PC-3 (cell line): ENCODE results near the gene SAMD13. TPM values are rescaled to one million over a fixed set of nuclear protein-coding genes. Genes with fewer than 3 reads are reported as not detected.

ENCODE experiments used
- ATAC-seq: fragments of 200-7000 bp; cut with Tn5 transposase; 2 replicates; pipeline ENCODE4 v1.9.1; 2020; ENCODE audit warnings: mild to moderate bottlenecking, moderate library complexity
- BruUV-seq: library from RNA; stranded (reverse); fragments of 400-500 nt; replicated peaks from 2 replicates; lab custom pipeline; 2021; lab: Mats Ljungman, UMichigan
- CTCF ChIA-PET: fragments of 300-600 bp; sonication (Branson Sonifier 250); formaldehyde crosslinking; loops from one replicate; lab custom pipeline; 2022; ENCODE audit warnings: antibody characterized with exemption; lab: Charles Lee
- POLR2A ChIA-PET: fragments of 300-600 bp; sonication (Branson Sonifier 250); formaldehyde crosslinking; loops from one replicate; lab custom pipeline; 2022; ENCODE audit warnings: antibody characterized with exemption; ENCODE audit not compliant: unreplicated experiment; lab: Charles Lee
- DNase-seq: peaks from one replicate; pipeline ENCODE4 v3.0.0-alpha.2; 2015
- H2AFZ ChIP-seq: fragments of 300-600 bp; sonication (generic); 2 replicates; pipeline ENCODE4 v1.6.0; 2016; ENCODE audit warnings: antibody characterized with exemption, low read length
- H3F3A ChIP-seq: fragments of 300-600 bp; sonication (generic); one replicate; pipeline ENCODE4 v1.6.0; 2017; ENCODE audit warnings: antibody characterized with exemption, low read length, control low read depth, mild to moderate bottlenecking; ENCODE audit not compliant: unreplicated experiment
- H3K27ac ChIP-seq: fragments of 300-600 bp; sonication (generic); 2 replicates; pipeline ENCODE4 v1.5.1; 2016; ENCODE audit warnings: mild to moderate bottlenecking, low read length
- H3K27me3 ChIP-seq: fragments of 300-600 bp; sonication (generic); 2 replicates; pipeline ENCODE4 v1.6.1; 2016; ENCODE audit warnings: low read length, mixed read lengths
- H3K36me3 ChIP-seq: fragments of 300-600 bp; sonication (generic); 2 replicates; pipeline ENCODE4 v1.6.1; 2016; ENCODE audit warnings: low read depth, mixed run types, low read length, mixed read lengths
- H3K4me1 ChIP-seq: fragments of 300-600 bp; sonication (generic); 2 replicates; pipeline ENCODE4 v1.5.1; 2016; ENCODE audit warnings: low read length; ENCODE audit not compliant: insufficient read depth
- H3K4me2 ChIP-seq: fragments of 300-600 bp; sonication (generic); 2 replicates; pipeline ENCODE4 v1.6.0; 2016; ENCODE audit warnings: low read length
- H3K4me3 ChIP-seq: fragments of 300-600 bp; sonication (generic); 2 replicates; pipeline ENCODE4 v1.5.1; 2016; ENCODE audit warnings: mild to moderate bottlenecking, low read length, mixed read lengths
- H3K79me2 ChIP-seq: fragments of 300-600 bp; sonication (generic); 2 replicates; pipeline ENCODE4 v1.6.1; 2017; ENCODE audit warnings: low read length, mixed read lengths
- H3K9ac ChIP-seq: fragments of 300-600 bp; sonication (generic); 2 replicates; pipeline ENCODE4 v1.6.0; 2016; ENCODE audit warnings: mild to moderate bottlenecking, low read length
- H3K9me2 ChIP-seq: fragments of 300-600 bp; sonication (generic); replicated peaks from 2 replicates; pipeline ENCODE4 v1.6.1; 2016; ENCODE audit warnings: mixed run types, low read length, mixed read lengths
- H3K9me3 ChIP-seq: fragments of 300-600 bp; sonication (generic); 2 replicates; pipeline ENCODE4 v1.6.1; 2016; ENCODE audit warnings: low read length, mixed read lengths
- H4K20me1 ChIP-seq: fragments of 300-600 bp; sonication (generic); 2 replicates; pipeline ENCODE4 v1.6.1; 2016; ENCODE audit warnings: low read length, mixed read lengths
- CTCF ChIP-seq: fragments of 300-600 bp; sonication (generic); conservative IDR thresholded peaks from 2 replicates; pipeline ENCODE4 v1.5.1; 2017; ENCODE audit warnings: antibody characterized with exemption, low read depth, mild to moderate bottlenecking, low read length
- EZH2 ChIP-seq: fragments of 300-600 bp; sonication (generic); IDR thresholded peaks from one replicate; pipeline ENCODE4 v1.6.1; 2017; ENCODE audit warnings: antibody characterized with exemption, mild to moderate bottlenecking, low read length; ENCODE audit not compliant: unreplicated experiment
- EZH2phosphoT487 ChIP-seq: fragments of 300-600 bp; sonication (generic); IDR thresholded peaks from 2 replicates; pipeline ENCODE4 v1.6.1; 2018; ENCODE audit warnings: mild to moderate bottlenecking, antibody characterized with exemption, low read length, borderline replicate concordance
- intact Hi-C: fragments of 100-400 bp; cut with micrococcal nuclease; formaldehyde crosslinking; loops from 2 replicates; pipeline ENCODE4 v1.9.0; 2023
- total RNA-seq: library from RNA; depleted of rRNA; stranded (reverse); fragments of >200 nt; gene quantifications from 2 replicates; pipeline ENCODE4 v1.2.3, GENCODE V29; 2014

SAMD13 gene
- total RNA-seq, 1 experiment from 2014 or later = 1.1 TPM

- intact Hi-C loops = no loop called here
Measured at GRCh38 chr1:84370266-84370665, 68.8 kb downstream of the SAMD13 start.

GRCh38 chr1:84370831-84371394 lies 69.4 kb downstream of the SAMD13 start:
- H3K9me2 ChIP-seq = no peaks in the 10 kb centered on the region
- H3K36me3 ChIP-seq = no peaks in the 10 kb centered on the region
- no peak overlapping the region for H3K4me3 ChIP-seq
- POLR2A ChIA-PET = interaction anchor here (0.6 kb wide), 1 partner anchor 224 kb away, joined by 3 read pairs; no protein-coding TSS in a partner anchor
- intact Hi-C loops = no loop called here
- H3K9me3 ChIP-seq = no peaks in the 10 kb centered on the region
- ATAC-seq (peak; percentile 48; the same call in 1 of the 2 replicates), DNase-seq (peak; percentile 41)
- H3K9ac ChIP-seq = no peak overlapping the region
- no peaks in the 10 kb centered on the region for H4K20me1 ChIP-seq
- H3K27me3 ChIP-seq = no peaks in the 10 kb centered on the region
- H2AFZ ChIP-seq = no peak overlapping the region
- H3K4me2 ChIP-seq = no peak overlapping the region
- no TSS peak for BruUV-seq
- CTCF ChIA-PET = interaction anchor here (0.7 kb wide), 1 partner anchor 99 kb away, joined by 3 read pairs; no protein-coding TSS in a partner anchor
- TF ChIP-seq CTCF = no peak
- TF ChIP-seq EZH2phosphoT487 = no peak
- no peak for TF ChIP-seq EZH2
- H3K4me1 ChIP-seq = peaks cover 9% of the 10 kb centered on the region
- no peak overlapping the region for H3K27ac ChIP-seq
- H3F3A ChIP-seq = no peaks in the 10 kb centered on the region
- H3K79me2 ChIP-seq = no peaks in the 10 kb centered on the region

More at GRCh38 chr1:84370266-84370665, 68.8 kb downstream of the SAMD13 start:
- Histone ChIP-seq H3K4me2 (no peak overlapping the region), H3K4me3 (no peak overlapping the region), H3K27ac (no peak overlapping the region), H3F3A (no peaks in the 10 kb centered on the region), H3K79me2 (no peaks in the 10 kb centered on the region), H2AFZ (no peak overlapping the region), H3K9me3 (no peaks in the 10 kb centered on the region), H4K20me1 (no peaks in the 10 kb centered on the region), H3K36me3 (no peaks in the 10 kb centered on the region), H3K27me3 (no peaks in the 10 kb centered on the region), H3K9me2 (no peaks in the 10 kb centered on the region), H3K9ac (no peak overlapping the region), H3K4me1 (peaks cover 13% of the 10 kb centered on the region)
- no peak for DNase-seq
- ATAC-seq = no peak
- BruUV-seq = no TSS peak
- ChIA-PET CTCF (interaction anchor here (0.7 kb wide), 1 partner anchor 99 kb away, joined by 3 read pairs; no protein-coding TSS in a partner anchor), POLR2A (no interaction called here)
- TF ChIP-seq EZH2phosphoT487 (no peak), CTCF (no peak), EZH2 (no peak)

- TF ChIP-seq CTCF (no peak), EZH2phosphoT487 (no peak), EZH2 (no peak)
- no peak overlapping the region for H3K27ac ChIP-seq
- H3K4me1 ChIP-seq = peaks cover 17% of the 10 kb centered on the region
- intact Hi-C loops = no loop called here
- no peaks in the 10 kb centered on the region for H4K20me1 ChIP-seq
- H2AFZ ChIP-seq = no peak overlapping the region
- ATAC-seq (no peak), DNase-seq (no peak)
- H3K79me2 ChIP-seq = no peaks in the 10 kb centered on the region
- no peak overlapping the region for H3K4me3 ChIP-seq
- H3K27me3 ChIP-seq = no peaks in the 10 kb centered on the region
- no peaks in the 10 kb centered on the region for H3K36me3 ChIP-seq
- CTCF ChIA-PET = no interaction called here
- POLR2A ChIA-PET = no interaction called here
- H3K9me2 ChIP-seq = no peaks in the 10 kb centered on the region
- no peaks in the 10 kb centered on the region for H3F3A ChIP-seq
- BruUV-seq = no TSS peak
- no peak overlapping the region for H3K9ac ChIP-seq
- no peak overlapping the region for H3K4me2 ChIP-seq
- H3K9me3 ChIP-seq = no peaks in the 10 kb centered on the region
Measured at GRCh38 chr1:84373436-84374141, 72.1 kb downstream of the SAMD13 start.
